Measurements from ENCODE around the gene FAM181B. TPM values are rescaled to one million over a fixed set of nuclear protein-coding genes. Genes with fewer than 3 reads are reported as not detected.
"Not testable (repeated sequence)": the region's sequence is repeated elsewhere in the genome, so short reads cannot be mapped to it uniquely, and the experiment has no call there.

FAM181B gene
- total RNA-seq, 1 donor from 2014 or later: not detected

DNA sequence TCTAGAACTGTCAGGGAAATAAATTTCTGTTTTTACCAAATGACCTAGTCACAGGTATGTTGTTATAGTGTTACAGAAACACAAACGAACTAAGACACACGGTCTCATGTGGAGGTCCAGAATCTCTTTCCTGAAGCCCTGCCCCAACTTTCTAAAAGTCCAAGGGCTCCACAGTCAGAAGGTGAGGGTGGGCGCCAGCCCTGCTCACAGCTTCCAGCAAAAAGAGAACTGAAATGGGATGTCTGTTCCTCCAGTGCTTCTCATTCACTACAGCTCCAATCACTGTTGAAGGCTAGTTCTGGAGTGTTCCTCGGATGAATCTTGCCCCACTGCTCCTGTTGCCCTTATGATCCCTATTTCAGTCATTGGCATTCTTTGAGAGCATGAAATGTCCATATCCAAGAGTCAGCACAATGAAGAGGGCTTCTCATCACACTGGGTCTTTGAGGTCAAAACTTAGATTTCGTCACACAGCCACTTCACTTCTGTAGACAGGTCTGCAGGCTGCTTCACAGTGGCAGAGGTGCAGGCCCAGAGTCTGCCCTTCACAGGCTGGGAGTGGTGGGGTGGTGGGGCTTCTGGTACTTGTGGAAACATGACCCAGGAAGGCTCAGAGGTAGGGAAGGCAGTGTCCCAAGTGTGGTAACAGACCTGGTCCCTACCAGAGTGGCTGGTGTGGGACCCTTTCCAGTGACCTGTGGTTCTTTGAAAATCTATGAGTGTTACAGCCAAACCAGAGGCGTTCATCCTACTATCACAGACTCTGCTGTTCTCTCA is 34.9 kb downstream of the FAM181B start:
- Histone ChIP-seq H3K4me1 (no peaks in the 10 kb centered on the region), H3K27ac (no peak overlapping the region), H3K36me3 (no peaks in the 10 kb centered on the region), H3K27me3 (no peaks in the 10 kb centered on the region), H3K4me3 (no peak overlapping the region), H3K9me3 (no peaks in the 10 kb centered on the region)
- TF ChIP-seq, protein P1, sequence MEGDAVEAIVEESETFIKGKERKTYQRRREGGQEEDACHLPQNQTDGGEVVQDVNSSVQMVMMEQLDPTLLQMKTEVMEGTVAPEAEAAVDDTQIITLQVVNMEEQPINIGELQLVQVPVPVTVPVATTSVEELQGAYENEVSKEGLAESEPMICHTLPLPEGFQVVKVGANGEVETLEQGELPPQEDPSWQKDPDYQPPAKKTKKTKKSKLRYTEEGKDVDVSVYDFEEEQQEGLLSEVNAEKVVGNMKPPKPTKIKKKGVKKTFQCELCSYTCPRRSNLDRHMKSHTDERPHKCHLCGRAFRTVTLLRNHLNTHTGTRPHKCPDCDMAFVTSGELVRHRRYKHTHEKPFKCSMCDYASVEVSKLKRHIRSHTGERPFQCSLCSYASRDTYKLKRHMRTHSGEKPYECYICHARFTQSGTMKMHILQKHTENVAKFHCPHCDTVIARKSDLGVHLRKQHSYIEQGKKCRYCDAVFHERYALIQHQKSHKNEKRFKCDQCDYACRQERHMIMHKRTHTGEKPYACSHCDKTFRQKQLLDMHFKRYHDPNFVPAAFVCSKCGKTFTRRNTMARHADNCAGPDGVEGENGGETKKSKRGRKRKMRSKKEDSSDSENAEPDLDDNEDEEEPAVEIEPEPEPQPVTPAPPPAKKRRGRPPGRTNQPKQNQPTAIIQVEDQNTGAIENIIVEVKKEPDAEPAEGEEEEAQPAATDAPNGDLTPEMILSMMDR (IDR thresholded peaks at IDR 0.05): no peak
- intact Hi-C loops (cut with DNase I): no loop called here
- DNase-seq (ENCODE audit: low spot score in 2 of 2): no peak

DNA sequence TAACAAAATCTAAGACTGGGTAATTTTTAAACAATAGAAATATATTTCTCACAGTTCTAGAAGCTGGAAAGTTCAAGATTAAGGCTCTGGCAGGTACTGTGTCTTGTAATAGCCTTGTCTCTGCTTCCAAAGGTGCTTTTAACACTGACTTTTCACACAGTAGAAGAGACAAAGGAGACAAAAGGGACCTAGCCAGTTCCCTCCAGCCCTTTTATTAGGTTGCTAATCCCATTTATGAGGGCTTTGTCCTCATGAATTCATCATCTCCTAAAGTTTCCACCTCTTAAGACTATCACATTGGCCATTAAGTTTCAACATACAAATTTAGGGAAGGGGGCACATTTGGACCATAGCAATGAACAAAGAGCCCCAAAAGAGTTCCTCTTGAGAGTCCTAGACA is 40.7 kb downstream of the FAM181B start:
- intact Hi-C loops (cut with DNase I): no loop called here
- Histone ChIP-seq H3K9me3 (no peaks in the 10 kb centered on the region), H3K27me3 (no peaks in the 10 kb centered on the region), H3K4me1 (no peaks in the 10 kb centered on the region), H3K36me3 (no peaks in the 10 kb centered on the region), H3K4me3 (no peak overlapping the region), H3K27ac (no peak overlapping the region)
- no peak for DNase-seq (ENCODE audit: low spot score in 2 of 2)
- TF ChIP-seq, protein P1 (IDR thresholded peaks at IDR 0.05): no peak

DNA sequence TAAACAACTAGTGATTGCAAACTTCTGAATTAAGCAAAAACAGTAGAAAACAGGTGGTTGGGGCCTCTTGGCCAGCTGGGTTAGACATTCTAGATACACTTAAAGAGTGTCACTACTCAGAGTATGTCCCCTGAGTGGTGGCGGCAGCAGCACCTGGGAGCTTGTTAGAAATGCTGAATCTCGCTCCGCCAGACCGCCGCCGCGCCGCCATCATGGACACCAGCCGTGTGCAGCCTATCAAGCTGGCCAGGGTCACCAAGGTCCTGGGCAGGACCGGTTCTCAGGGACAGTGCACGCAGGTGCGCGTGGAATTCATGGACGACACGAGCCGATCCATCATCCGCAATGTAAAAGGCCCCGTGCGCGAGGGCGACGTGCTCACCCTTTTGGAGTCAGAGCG is 44.3 kb downstream of the FAM181B start:
- H3K27ac ChIP-seq; H3K36me3 ChIP-seq; H3K27me3 ChIP-seq; H3K9me3 ChIP-seq; DNase-seq (ENCODE audit: low spot score in 2 of 2); H3K4me1 ChIP-seq; H3K4me3 ChIP-seq: not testable (repeated sequence)
- intact Hi-C loops (cut with DNase I): loop anchor here (10.0 kb wide), 1 partner anchor 1125 kb away; no protein-coding TSS in a partner anchor

DNA sequence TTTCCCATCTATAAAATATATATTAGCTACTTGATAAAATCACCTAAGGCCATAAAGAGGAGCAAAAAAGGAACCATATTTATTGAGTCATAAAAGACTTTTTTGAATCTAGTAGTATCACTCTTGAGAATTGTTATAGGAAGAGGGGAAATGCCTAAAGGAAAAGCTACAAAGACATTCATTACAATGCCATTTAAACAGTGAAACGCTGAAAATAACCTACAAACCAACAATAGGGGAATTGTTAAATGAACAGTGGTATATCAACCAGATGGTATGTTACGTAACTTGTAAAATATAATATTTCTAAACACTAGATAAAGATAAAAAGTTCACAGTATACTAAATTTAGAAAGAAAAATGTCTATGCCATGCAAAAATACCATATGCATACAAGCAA is 47.5 kb downstream of the FAM181B start:
- DNase-seq (ENCODE audit: low spot score in 2 of 2): no peak
- intact Hi-C loops (cut with DNase I): loop anchor here (10.0 kb wide), 1 partner anchor 1129 kb away; no protein-coding TSS in a partner anchor
- Histone ChIP-seq H3K27ac (no peak overlapping the region), H3K9me3 (no peaks in the 10 kb centered on the region), H3K4me3 (no peak overlapping the region), H3K4me1 (no peaks in the 10 kb centered on the region), H3K36me3 (no peaks in the 10 kb centered on the region), H3K27me3 (no peaks in the 10 kb centered on the region)
- TF ChIP-seq, protein P1 (IDR thresholded peaks at IDR 0.05): no peak

DNA sequence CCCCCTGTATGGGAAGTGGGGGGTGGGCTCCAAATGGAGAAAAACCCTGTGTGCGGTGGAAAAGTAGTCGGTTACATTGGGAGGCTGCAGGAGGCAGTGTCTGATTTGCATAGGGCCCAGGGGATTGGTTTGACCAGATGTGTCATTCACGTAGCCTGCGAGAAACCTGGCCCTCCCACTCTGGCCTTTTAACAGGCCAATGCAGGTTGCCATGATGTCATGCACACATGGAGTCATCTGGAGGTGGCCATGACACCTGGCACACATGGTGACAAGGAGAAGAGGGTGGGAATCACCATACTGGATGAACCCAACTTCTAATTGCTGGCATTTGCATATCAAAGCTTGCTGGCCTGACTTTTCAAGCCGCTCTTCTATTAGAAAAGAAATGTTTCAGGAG is 50.6 kb downstream of the FAM181B start:
- TF ChIP-seq, protein P1 (IDR thresholded peaks at IDR 0.05): no peak
- no peak overlapping the region for H3K4me3 ChIP-seq
- H3K27ac ChIP-seq: no peak overlapping the region
- intact Hi-C loops (cut with DNase I): loop anchor here (10.0 kb wide), 1 partner anchor 1132 kb away; no protein-coding TSS in a partner anchor
- H3K27me3 ChIP-seq: no peaks in the 10 kb centered on the region
- H3K4me1 ChIP-seq: no peaks in the 10 kb centered on the region
- no peaks in the 10 kb centered on the region for H3K36me3 ChIP-seq
- H3K9me3 ChIP-seq: no peaks in the 10 kb centered on the region
- no peak for DNase-seq (ENCODE audit: low spot score in 2 of 2)

DNA sequence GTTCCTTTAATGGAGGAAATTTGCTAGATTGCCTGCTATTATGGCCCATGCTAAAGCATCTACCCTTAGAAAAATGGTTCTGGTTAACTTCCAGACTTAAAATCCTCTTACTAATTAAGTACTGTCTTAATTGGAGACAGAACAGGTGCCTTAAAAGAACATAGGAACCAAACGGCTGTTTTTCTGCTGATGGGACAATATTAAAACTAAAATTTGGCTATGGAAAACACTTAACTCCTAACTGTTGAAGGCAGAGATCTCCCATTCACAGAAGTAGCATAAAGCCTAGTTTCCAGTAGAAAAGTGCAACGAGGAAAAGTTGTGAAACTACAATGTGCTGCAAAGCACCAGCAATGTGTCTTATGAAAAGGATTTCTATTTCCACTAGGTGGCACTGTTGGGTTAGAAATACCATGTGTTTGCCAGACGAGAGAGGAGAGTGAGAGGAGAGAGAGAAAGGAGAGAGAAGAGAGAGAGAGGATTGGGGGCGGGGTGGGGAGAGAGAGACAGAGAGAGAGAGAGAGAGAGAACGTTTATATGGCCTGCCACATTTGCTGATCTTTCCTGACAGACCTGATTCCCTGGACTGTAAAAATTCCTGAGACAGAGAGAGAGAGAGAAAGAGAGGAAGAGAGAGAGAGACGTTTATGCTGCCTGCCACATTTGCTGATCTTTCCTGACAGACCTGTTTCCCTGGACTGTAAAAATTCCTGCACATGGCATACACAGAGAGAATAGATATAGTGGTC is 51.5 kb downstream of the FAM181B start:
- Histone ChIP-seq H3K4me3 (no peak overlapping the region), H3K4me1 (no peaks in the 10 kb centered on the region), H3K27ac (no peak overlapping the region), H3K9me3 (no peaks in the 10 kb centered on the region), H3K36me3 (no peaks in the 10 kb centered on the region), H3K27me3 (no peaks in the 10 kb centered on the region)
- intact Hi-C loops (cut with DNase I): loop anchor here (10.0 kb wide), 1 partner anchor 1133 kb away; no protein-coding TSS in a partner anchor
- TF ChIP-seq, protein P1 (IDR thresholded peaks at IDR 0.05): peak; percentile 18 to 58 (median 56)
- DNase-seq (ENCODE audit: low spot score in 2 of 2): no peak

All from ascending aorta (tissue), 2 donors.